Measurements from ENCODE around the gene NFE2L3. TPM values are rescaled to one million over a fixed set of nuclear protein-coding genes. Genes with fewer than 3 reads are reported as not detected.
A peak's percentile ranks its signal among the peaks of the same experiment; 100 is the strongest.
"Not testable (repeated sequence)": the region's sequence is repeated elsewhere in the genome, so short reads cannot be mapped to it uniquely, and the experiment has no call there.

NFE2L3 gene
- total and polyA plus RNA-seq, 8 donors: 1.2 to 10.3 (median 2.4) TPM

- WGBS, 2 donors: 92% methylated on average over 6 of the region's 6 CpGs
- ATAC-seq: no peak
- no peaks in the 10 kb centered on the region for H3K36me3 ChIP-seq
- H3K9me3 ChIP-seq: no peaks in the 10 kb centered on the region
- intact Hi-C loops (cut with DNase I): no loop called here
- H3K27me3 ChIP-seq: no peaks in the 10 kb centered on the region
- H3K4me3 ChIP-seq: no peak overlapping the region
- no peak for DNase-seq
- no peak for FAIRE-seq
- H3K27ac ChIP-seq: no peak overlapping the region
- H3K4me1 ChIP-seq: peaks cover 0 to 11% (median 6%) of the 10 kb centered on the region in 3 donors
- TF ChIP-seq CTCF (IDR thresholded peaks at IDR 0.05): no peak
Observed at GRCh38 chr7:26168458-26169023, 16.5 kb downstream of the NFE2L3 start.

- Histone ChIP-seq H3K27me3 (no peaks in the 10 kb centered on the region), H3K4me1 (peaks cover 0 to 11% (median 6%) of the 10 kb centered on the region in 3 donors), H3K9me3 (no peaks in the 10 kb centered on the region), H3K4me3 (no peak overlapping the region), H3K27ac (no peak overlapping the region), H3K36me3 (no peaks in the 10 kb centered on the region)
- WGBS, 2 donors: 87 to 89% methylated on average over 3 of the region's 3 CpGs
- ATAC-seq: no peak
- DNase-seq: no peak
- no peak for FAIRE-seq
- TF ChIP-seq CTCF (IDR thresholded peaks at IDR 0.05): no peak
- intact Hi-C loops (cut with DNase I): no loop called here
Observed at GRCh38 chr7:26169271-26169670, 17.3 kb downstream of the NFE2L3 start.

- Histone ChIP-seq H3K27me3 (no peaks in the 10 kb centered on the region), H3K27ac (no peak overlapping the region), H3K36me3 (no peaks in the 10 kb centered on the region), H3K9me3 (no peaks in the 10 kb centered on the region), H3K4me3 (no peak overlapping the region), H3K4me1 (peaks cover 0 to 11% (median 6%) of the 10 kb centered on the region in 3 donors)
- no peak for FAIRE-seq
- 93 to 97% methylated on average over 1 of the region's 1 CpG for WGBS, 2 donors
- intact Hi-C loops (cut with DNase I): no loop called here
- DNase-seq: no peak
- TF ChIP-seq CTCF (IDR thresholded peaks at IDR 0.05): no peak
- peak in 2 of 4 donors; percentile 38 to 45 for ATAC-seq
Observed at GRCh38 chr7:26170663-26171062, 18.7 kb downstream of the NFE2L3 start.

- no peak for FAIRE-seq
- Histone ChIP-seq H3K9me3 (no peaks in the 10 kb centered on the region), H3K4me3 (no peak overlapping the region), H3K27me3 (no peaks in the 10 kb centered on the region), H3K27ac (no peak overlapping the region), H3K36me3 (no peaks in the 10 kb centered on the region), H3K4me1 (peaks cover 0 to 10% (median 6%) of the 10 kb centered on the region in 3 donors)
- intact Hi-C loops (cut with DNase I): no loop called here
- 95 to 96% methylated on average over 2 of the region's 2 CpGs for WGBS, 2 donors
- TF ChIP-seq CTCF (IDR thresholded peaks at IDR 0.05): no peak
- ATAC-seq: no peak
- no peak for DNase-seq
Observed at GRCh38 chr7:26171601-26172000, 19.6 kb downstream of the NFE2L3 start.

DNA sequence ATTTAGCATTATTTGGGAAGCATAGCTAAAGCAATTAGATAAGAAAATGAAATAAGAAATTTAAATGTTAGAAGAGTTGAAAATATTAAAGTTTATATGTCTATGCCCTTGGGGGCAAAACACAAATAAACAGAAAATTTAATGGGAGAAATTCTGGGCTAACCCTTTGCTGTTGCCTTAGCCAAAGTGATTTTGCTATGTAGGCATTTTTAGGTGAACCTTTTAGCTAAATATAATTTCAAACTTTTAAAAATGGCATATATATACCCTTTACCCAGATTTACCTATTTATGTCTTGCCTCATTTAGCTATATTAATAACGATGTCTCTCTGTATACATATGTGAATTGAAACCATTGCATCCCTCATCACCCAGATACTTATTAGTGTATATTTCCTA lies 20.1 kb downstream of the NFE2L3 start:
- intact Hi-C loops (cut with DNase I): no loop called here
- no peak overlapping the region for H3K4me3 ChIP-seq
- H3K27ac ChIP-seq: no peak overlapping the region
- no peak for TF ChIP-seq CTCF (IDR thresholded peaks at IDR 0.05)
- H3K36me3 ChIP-seq: no peaks in the 10 kb centered on the region
- 97 to 100% methylated on average over 1 of the region's 1 CpG for WGBS, 2 donors
- H3K9me3 ChIP-seq: no peaks in the 10 kb centered on the region
- ATAC-seq (no peak), DNase-seq (no peak), FAIRE-seq (no peak)
- H3K27me3 ChIP-seq: no peaks in the 10 kb centered on the region
- H3K4me1 ChIP-seq: peaks cover 0 to 7% (median 6%) of the 10 kb centered on the region in 3 donors

DNA sequence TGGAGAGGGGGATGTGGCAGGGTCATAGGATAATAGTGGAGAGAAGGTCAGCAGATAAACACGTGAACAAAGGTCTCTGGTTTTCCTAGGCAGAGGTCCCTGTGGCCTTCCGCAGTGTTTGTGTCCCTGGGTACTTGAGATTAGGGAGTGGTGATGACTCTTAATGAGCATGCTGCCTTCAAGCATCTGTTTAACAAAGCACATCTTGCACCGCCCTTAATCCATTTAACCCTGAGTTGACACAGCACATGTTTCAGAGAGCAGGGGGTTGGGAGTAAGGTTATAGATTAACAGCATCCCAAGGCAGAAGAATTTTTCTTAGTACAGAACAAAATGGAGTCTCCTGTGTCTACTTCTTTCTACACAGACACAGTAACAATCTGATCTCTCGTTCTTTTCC lies 23.9 kb downstream of the NFE2L3 start:
- H3K9me3 ChIP-seq, FAIRE-seq: not testable (repeated sequence)

DNA sequence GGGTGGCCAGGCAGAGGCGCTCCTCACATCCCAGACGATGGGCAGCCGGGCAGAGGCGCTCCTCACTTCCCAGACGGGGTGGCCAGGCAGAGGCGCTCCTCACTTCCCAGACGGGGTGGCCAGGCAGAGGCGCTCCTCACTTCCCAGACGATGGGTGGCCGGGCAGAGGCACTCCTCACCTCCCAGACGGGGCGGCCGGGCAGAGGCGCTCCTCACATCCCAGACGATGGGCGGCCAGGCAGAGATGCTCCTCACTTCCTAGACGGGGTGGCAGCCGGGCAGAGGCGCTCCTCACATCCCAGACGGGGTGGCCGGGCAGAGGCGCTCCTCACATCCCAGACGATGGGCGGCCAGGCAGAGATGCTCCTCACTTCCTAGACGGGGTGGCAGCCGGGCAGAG lies 24.7 kb downstream of the NFE2L3 start:
- H3K36me3 ChIP-seq; H3K4me3 ChIP-seq; H3K4me1 ChIP-seq; ATAC-seq; FAIRE-seq; H3K27me3 ChIP-seq; H3K9me3 ChIP-seq; intact Hi-C loops (cut with DNase I); DNase-seq; H3K27ac ChIP-seq: not testable (repeated sequence)
- WGBS, 2 donors: 98% methylated on average over 19 of the region's 26 CpGs; no CpG with 5 or more reads in 1 of the 2 donors

More for the DNA sequence above, 23.9 kb downstream of the NFE2L3 start:
- H3K27me3 ChIP-seq; H3K36me3 ChIP-seq; H3K27ac ChIP-seq; intact Hi-C loops (cut with DNase I); H3K4me3 ChIP-seq; ATAC-seq; DNase-seq; H3K4me1 ChIP-seq: not testable (repeated sequence)
- 67 to 79% methylated on average over 2 of the region's 4 CpGs for WGBS, 2 donors

DNA sequence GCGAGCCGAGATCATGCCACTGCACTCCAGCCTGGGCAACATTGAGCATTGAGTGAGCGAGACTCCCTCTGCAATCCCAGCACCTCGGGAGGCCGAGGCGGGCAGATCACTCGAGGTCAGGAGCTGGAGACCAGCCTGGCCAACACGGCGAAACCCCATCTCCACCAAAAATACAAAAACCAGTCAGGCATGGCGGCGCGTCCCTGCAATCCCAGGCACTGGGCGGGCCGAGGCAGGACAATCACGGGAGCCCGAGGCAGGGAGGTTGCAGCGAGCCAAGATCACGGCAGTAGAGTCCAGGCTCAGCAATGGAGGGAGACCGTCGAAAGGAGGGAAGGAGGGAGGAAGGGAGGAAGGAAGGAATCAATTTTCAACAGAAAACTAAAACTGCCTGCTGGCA lies 25.3 kb downstream of the NFE2L3 start:
- H3K4me1 ChIP-seq; H3K36me3 ChIP-seq; FAIRE-seq; H3K9me3 ChIP-seq; H3K27me3 ChIP-seq; DNase-seq; H3K27ac ChIP-seq; H3K4me3 ChIP-seq; intact Hi-C loops (cut with DNase I); ATAC-seq: not testable (repeated sequence)
- WGBS, 2 donors: 94% methylated on average over 16 to 20 of the region's 20 CpGs

Data from pancreas (tissue), 10 donors.